GM18907 (cell line): ENCODE results near the gene RMDN3.
A peak's percentile ranks its signal among the peaks of the same experiment; 100 is the strongest.

ENCODE experiments used
- ATAC-seq: cut with Tn5 transposase; IDR thresholded peaks from one replicate; pipeline ENCODE4 v1.9.1; 2021; ENCODE audit warnings: mild to moderate bottlenecking, moderate library complexity; ENCODE audit not compliant: unreplicated experiment

Gene RMDN3

GRCh38 chr15:40695469-40695890 is 59.6 kb downstream of the RMDN3 start:
- ATAC-seq, result peak; percentile 25

- ATAC-seq, result peak; percentile 83
Measured at GRCh38 chr15:40694688-40695468, 60.2 kb downstream of the RMDN3 start, which contains the start of gene RAD51. TSS of gene RAD51 (plus strand) at chr15:40695174. CDS start at chr15:40698759, 3,585 bp downstream.

GRCh38 chr15:40693904-40694687 is 61.0 kb downstream of the RMDN3 start:
- peak; percentile 6 for ATAC-seq

- ATAC-seq, result no peak
Measured at GRCh38 chr15:40691737-40692136, 63.3 kb downstream of the RMDN3 start.

GRCh38 chr15:40688932-40689799 is 65.9 kb downstream of the RMDN3 start:
- ATAC-seq, result no peak
